Cardiac muscle cell (in vitro differentiated cells and primary cell): ENCODE results near the gene MCCC1. TPM values are rescaled to one million over a fixed set of nuclear protein-coding genes. Genes with fewer than 3 reads are reported as not detected.

Experiments
- DNase-seq, 2 donors: peaks; one replicate each; pipeline versions ENCODE4 v3.0.0 to v3.0.0-alpha.2; 2010 to 2017; ENCODE audit warnings: low read depth in 1 of 2, low spot score in 1 of 2
- H3K27ac ChIP-seq: fragments of 200-600 bp; sonication (generic); 2 replicates; pipeline ENCODE4 v1.5.1; 2016
- H3K27me3 ChIP-seq: fragments of 200-600 bp; sonication (generic); 2 replicates; pipeline ENCODE4 v1.6.0; 2016; ENCODE audit warnings: control low read depth
- H3K36me3 ChIP-seq: fragments of 200-600 bp; sonication (generic); 2 replicates; pipeline ENCODE4 v1.5.1; 2016; ENCODE audit warnings: control low read depth
- H3K4me1 ChIP-seq: fragments of 200-600 bp; sonication (generic); 2 replicates; pipeline ENCODE4 v1.8.1; 2017; ENCODE audit warnings: low read depth, mild to moderate bottlenecking, mixed run types
- H3K4me3 ChIP-seq: fragments of 200-600 bp; sonication (generic); 2 replicates; pipeline ENCODE4 v1.5.1; 2016; ENCODE audit warnings: mild to moderate bottlenecking
- H3K9me3 ChIP-seq: fragments of 200-600 bp; sonication (generic); 2 replicates; pipeline ENCODE4 v1.5.1; 2017; ENCODE audit warnings: low read depth, mild to moderate bottlenecking, control low read depth
- CTCF ChIP-seq: IDR thresholded peaks from 2 replicates; pipeline ENCODE4 v1.5.1; 2012; ENCODE audit warnings: low read depth, mild to moderate bottlenecking, low read length
- polyA plus RNA-seq: library from polyadenylated mRNA; unstranded; fragments of >200 nt; fragmentation: Nextera tagmentation; extraction: Ambion mirVana; gene quantifications from 2 replicates; pipeline ENCODE4 v1.2.1, GENCODE V29; 2016
- total RNA-seq: library from RNA; depleted of rRNA; stranded (reverse); fragments of >200 nt; gene quantifications from 2 replicates; pipeline ENCODE4 v1.2.3, GENCODE V29; 2016

The MCCC1 gene
- total and polyA plus RNA-seq, 2 experiments from 2014 or later: 33.2 to 40.5 TPM

GRCh38 chr3:183013856-183014255 lies 85.4 kb downstream of the MCCC1 start:
- Histone ChIP-seq H3K4me3 (no peak overlapping the region), H3K27ac (no peak overlapping the region), H3K4me1 (no peaks in the 10 kb centered on the region), H3K27me3 (no peaks in the 10 kb centered on the region), H3K36me3 (peaks cover 14% of the 10 kb centered on the region), H3K9me3 (no peaks in the 10 kb centered on the region)
- no peak for DNase-seq
- no peak for TF ChIP-seq CTCF

- Histone ChIP-seq H3K4me3 (no peak overlapping the region), H3K36me3 (peaks cover 9% of the 10 kb centered on the region), H3K9me3 (no peaks in the 10 kb centered on the region), H3K4me1 (no peaks in the 10 kb centered on the region), H3K27me3 (no peaks in the 10 kb centered on the region), H3K27ac (no peak overlapping the region)
- TF ChIP-seq CTCF: no peak
- DNase-seq: no peak
Measured at GRCh38 chr3:183013074-183013473, 86.2 kb downstream of the MCCC1 start.

- DNase-seq: no peak
- Histone ChIP-seq H3K4me1 (no peaks in the 10 kb centered on the region), H3K27me3 (no peaks in the 10 kb centered on the region), H3K27ac (no peak overlapping the region), H3K4me3 (no peak overlapping the region), H3K9me3 (no peaks in the 10 kb centered on the region), H3K36me3 (peaks cover 2% of the 10 kb centered on the region)
- no peak for TF ChIP-seq CTCF
Measured at GRCh38 chr3:183008800-183009199, 90.5 kb downstream of the MCCC1 start.

- no peak for TF ChIP-seq CTCF
Measured at GRCh38 chr3:183008303-183008702, 91.0 kb downstream of the MCCC1 start.

GRCh38 chr3:183006396-183007002 lies 92.8 kb downstream of the MCCC1 start:
- no peak for DNase-seq
- Histone ChIP-seq H3K36me3 (no peaks in the 10 kb centered on the region), H3K9me3 (no peaks in the 10 kb centered on the region), H3K27me3 (no peaks in the 10 kb centered on the region), H3K4me1 (no peaks in the 10 kb centered on the region), H3K4me3 (no peak overlapping the region), H3K27ac (no peak overlapping the region)
- TF ChIP-seq CTCF: no peak

More at GRCh38 chr3:183008303-183008702, 91.0 kb downstream of the MCCC1 start:
- no peaks in the 10 kb centered on the region for H3K9me3 ChIP-seq
- DNase-seq: no peak
- H3K36me3 ChIP-seq: no peaks in the 10 kb centered on the region
- H3K27me3 ChIP-seq: no peaks in the 10 kb centered on the region
- H3K27ac ChIP-seq: no peak overlapping the region
- no peaks in the 10 kb centered on the region for H3K4me1 ChIP-seq
- H3K4me3 ChIP-seq: no peak overlapping the region
